Osteoblast (primary cell): ENCODE data around the gene PSMC3. TPM values are rescaled to one million over a fixed set of nuclear protein-coding genes. Genes with fewer than 3 reads are reported as not detected.

Source experiments
- DNase-seq: peaks from one replicate; pipeline ENCODE4 v3.0.0; 2011; ENCODE audit warnings: low spot score, mixed read lengths; ENCODE audit not compliant: insufficient read length; ENCODE audit errors: missing footprints
- H2AFZ ChIP-seq: 2 replicates; pipeline ENCODE4 v1.6.0; 2011; ENCODE audit warnings: mild to moderate bottlenecking, low read length
- H3K27ac ChIP-seq: 2 replicates; pipeline ENCODE4 v1.5.1; 2011; ENCODE audit warnings: mild to moderate bottlenecking, low read depth, low read length, moderate library complexity
- H3K27me3 ChIP-seq: 2 replicates; pipeline ENCODE4 v1.6.0; 2012; ENCODE audit warnings: mild to moderate bottlenecking, control low read depth, inconsistent platforms, low read length, moderate library complexity; ENCODE audit not compliant: insufficient read depth
- H3K36me3 ChIP-seq: 2 replicates; pipeline ENCODE4 v1.5.1; 2011; ENCODE audit warnings: mild to moderate bottlenecking, low read length, control low read depth, moderate library complexity; ENCODE audit not compliant: insufficient read depth
- H3K4me1 ChIP-seq: 2 replicates; pipeline ENCODE4 v1.5.1; 2011; ENCODE audit warnings: mild to moderate bottlenecking, low read length, control low read depth, moderate library complexity; ENCODE audit not compliant: insufficient read depth
- H3K4me2 ChIP-seq: 2 replicates; pipeline ENCODE4 v1.6.0; 2011; ENCODE audit warnings: mild to moderate bottlenecking, low read length; ENCODE audit not compliant: insufficient read depth
- H3K4me3 ChIP-seq: fragments of 200-600 bp; sonication (generic); 3 replicates; pipeline ENCODE4 v1.5.1; 2012; ENCODE audit warnings: mild to moderate bottlenecking, low read length, inconsistent platforms; ENCODE audit not compliant: insufficient read depth
- H3K79me2 ChIP-seq: 2 replicates; pipeline ENCODE4 v1.6.0; 2012; ENCODE audit warnings: mild to moderate bottlenecking, low read length, control low read depth, inconsistent platforms; ENCODE audit not compliant: insufficient read depth
- H3K9me3 ChIP-seq: 2 replicates; pipeline ENCODE4 v1.5.1; 2011; ENCODE audit warnings: low read depth, low read length, control low read depth
- H4K20me1 ChIP-seq: 2 replicates; pipeline ENCODE4 v1.6.0; 2012; ENCODE audit warnings: mild to moderate bottlenecking, low read length, control low read depth; ENCODE audit not compliant: insufficient read depth
- total RNA-seq: library from RNA; depleted of rRNA; stranded (reverse); fragments of >200 nt; gene quantifications from 2 replicates; pipeline ENCODE4 v1.2.3, GENCODE V29; 2012
- TF ChIP-seq, protein P1 (sequence below): IDR thresholded peaks from 2 replicates; pipeline ENCODE4 v1.5.1; 2011; ENCODE audit warnings: mild to moderate bottlenecking, low read depth, low read length, moderate library complexity; ENCODE audit errors: extremely low read depth

Gene PSMC3
- total RNA-seq, 1 donor = 124 TPM

DNA sequence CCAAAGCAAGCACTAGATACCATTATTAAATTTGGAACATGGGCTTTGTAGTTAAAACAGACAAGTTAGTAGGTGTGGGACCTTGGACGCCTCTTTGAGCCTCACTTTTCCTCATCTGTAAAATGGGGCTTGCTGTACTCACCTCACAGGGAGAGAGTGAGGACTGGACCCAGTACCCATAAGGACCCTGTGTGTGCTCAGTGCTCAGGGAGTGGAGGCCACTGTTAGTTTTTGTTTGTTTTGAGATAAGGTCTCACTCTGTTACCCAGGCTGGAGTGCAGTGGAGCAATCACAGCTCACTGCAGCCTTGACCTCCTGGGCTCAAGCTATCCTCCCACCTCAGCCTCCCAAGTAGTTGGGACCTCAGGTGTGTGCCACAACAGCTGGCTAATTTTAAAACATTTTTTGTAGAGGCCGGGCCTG, 13.8 kb upstream of the PSMC3 start:
- Histone ChIP-seq H3K27ac (no peak overlapping the region), H3K4me2 (no peak overlapping the region), H3K9me3 (no peaks in the 10 kb centered on the region), H3K36me3 (no peaks in the 10 kb centered on the region), H3K4me3 (no peak overlapping the region), H3K79me2 (no peaks in the 10 kb centered on the region), H3K27me3 (no peaks in the 10 kb centered on the region), H4K20me1 (no peaks in the 10 kb centered on the region), H3K4me1 (no peaks in the 10 kb centered on the region), H2AFZ (no peak overlapping the region)
- DNase-seq = no peak
- TF ChIP-seq, protein P1, sequence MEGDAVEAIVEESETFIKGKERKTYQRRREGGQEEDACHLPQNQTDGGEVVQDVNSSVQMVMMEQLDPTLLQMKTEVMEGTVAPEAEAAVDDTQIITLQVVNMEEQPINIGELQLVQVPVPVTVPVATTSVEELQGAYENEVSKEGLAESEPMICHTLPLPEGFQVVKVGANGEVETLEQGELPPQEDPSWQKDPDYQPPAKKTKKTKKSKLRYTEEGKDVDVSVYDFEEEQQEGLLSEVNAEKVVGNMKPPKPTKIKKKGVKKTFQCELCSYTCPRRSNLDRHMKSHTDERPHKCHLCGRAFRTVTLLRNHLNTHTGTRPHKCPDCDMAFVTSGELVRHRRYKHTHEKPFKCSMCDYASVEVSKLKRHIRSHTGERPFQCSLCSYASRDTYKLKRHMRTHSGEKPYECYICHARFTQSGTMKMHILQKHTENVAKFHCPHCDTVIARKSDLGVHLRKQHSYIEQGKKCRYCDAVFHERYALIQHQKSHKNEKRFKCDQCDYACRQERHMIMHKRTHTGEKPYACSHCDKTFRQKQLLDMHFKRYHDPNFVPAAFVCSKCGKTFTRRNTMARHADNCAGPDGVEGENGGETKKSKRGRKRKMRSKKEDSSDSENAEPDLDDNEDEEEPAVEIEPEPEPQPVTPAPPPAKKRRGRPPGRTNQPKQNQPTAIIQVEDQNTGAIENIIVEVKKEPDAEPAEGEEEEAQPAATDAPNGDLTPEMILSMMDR = no peak

DNA sequence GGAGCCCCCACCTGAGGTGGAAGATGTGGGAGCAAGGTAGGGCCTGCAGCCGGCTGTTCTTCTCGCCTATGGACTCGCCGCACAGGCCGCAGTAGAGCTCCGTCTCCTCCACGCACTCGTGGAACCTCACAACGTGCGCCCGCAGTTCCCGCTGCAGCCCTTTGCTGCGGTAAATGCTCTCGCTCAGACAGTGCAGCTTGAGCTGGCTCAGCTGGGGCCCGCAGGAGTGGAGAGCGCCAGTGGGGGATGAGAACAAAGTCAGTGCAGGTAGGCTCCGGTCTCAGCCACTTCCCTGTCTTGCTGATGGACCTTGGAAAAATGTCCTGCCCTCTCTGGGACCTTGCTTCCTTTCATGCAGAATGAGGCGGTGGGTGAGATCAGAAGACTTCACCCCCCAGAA, 12.5 kb upstream of the PSMC3 start:
- Histone ChIP-seq H3K4me1 (peaks cover 10% of the 10 kb centered on the region), H3K27ac (no peak overlapping the region), H3K9me3 (no peaks in the 10 kb centered on the region), H3K4me2 (no peak overlapping the region), H3K27me3 (no peaks in the 10 kb centered on the region), H3K79me2 (no peaks in the 10 kb centered on the region), H3K36me3 (no peaks in the 10 kb centered on the region), H3K4me3 (no peak overlapping the region), H2AFZ (no peak overlapping the region), H4K20me1 (no peaks in the 10 kb centered on the region)
- TF ChIP-seq, protein P1 = no peak
- peak; percentile 42 for DNase-seq

- Histone ChIP-seq H4K20me1 (no peaks in the 10 kb centered on the region), H3K36me3 (no peaks in the 10 kb centered on the region), H3K4me3 (no peak overlapping the region), H3K4me2 (no peak overlapping the region), H3K27ac (no peak overlapping the region), H3K79me2 (no peaks in the 10 kb centered on the region), H3K27me3 (no peaks in the 10 kb centered on the region), H2AFZ (peak overlapping the region; percentile 44), H3K4me1 (peaks cover 10% of the 10 kb centered on the region), H3K9me3 (no peaks in the 10 kb centered on the region)
- DNase-seq = no peak
- TF ChIP-seq, protein P1 = no peak
Measured at GRCh38 chr11:47437746-47438418, 11.6 kb upstream of the PSMC3 start.

DNA sequence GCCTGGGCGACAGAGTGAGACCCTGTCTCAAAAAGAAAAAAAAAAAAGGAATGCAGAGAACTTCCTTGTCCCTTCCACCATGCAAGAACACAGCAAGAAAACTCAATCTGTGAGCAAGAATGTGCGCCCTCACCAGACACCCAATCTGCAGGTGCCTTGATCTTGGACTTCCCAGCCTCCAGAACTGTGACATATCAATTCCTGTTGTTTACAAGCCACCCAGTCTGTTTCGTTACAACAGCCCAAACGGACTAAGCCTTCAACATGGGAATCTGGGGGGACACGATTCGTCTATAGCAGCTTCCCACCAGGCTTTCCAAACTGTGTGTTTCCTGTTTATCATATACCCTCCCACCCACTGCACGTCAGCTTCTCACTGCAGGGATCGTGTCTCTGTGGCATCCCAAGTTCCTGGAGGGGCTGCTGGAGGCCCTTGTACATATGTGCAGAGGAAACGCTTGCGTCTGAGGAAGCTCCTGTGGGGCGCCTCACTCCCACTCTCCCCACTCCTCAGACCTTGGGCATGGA, 11.0 kb upstream of the PSMC3 start:
- no peaks in the 10 kb centered on the region for H4K20me1 ChIP-seq
- H2AFZ ChIP-seq = no peak overlapping the region
- no peaks in the 10 kb centered on the region for H3K79me2 ChIP-seq
- no peaks in the 10 kb centered on the region for H3K36me3 ChIP-seq
- no peaks in the 10 kb centered on the region for H3K27me3 ChIP-seq
- H3K9me3 ChIP-seq = no peaks in the 10 kb centered on the region
- no peak overlapping the region for H3K27ac ChIP-seq
- peaks cover 10% of the 10 kb centered on the region for H3K4me1 ChIP-seq
- DNase-seq = no peak
- TF ChIP-seq, protein P1 = no peak
- H3K4me2 ChIP-seq = no peak overlapping the region
- no peak overlapping the region for H3K4me3 ChIP-seq
